ENCODE data around the gene MCAT.

DNA sequence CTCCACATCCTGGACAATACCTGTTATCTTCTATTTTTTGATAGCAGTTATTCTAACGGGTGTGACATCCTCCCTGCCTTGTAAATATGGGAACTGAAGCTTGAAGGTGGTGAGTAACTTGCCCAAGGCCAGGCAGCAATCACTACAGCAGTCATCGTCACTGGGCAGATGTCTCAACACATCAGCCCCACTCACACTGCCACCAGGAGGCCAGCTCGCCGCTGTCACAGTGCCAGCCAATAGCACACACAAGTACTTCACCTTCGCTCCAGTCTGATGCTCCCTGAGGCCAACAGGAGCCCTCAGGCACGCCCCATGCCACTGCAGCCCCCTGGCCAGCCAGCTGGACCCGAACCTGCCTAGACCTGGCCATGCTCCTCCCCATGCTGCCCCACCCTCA is 49.1 kb downstream of the MCAT start:
- TF ChIP-seq, protein P1, sequence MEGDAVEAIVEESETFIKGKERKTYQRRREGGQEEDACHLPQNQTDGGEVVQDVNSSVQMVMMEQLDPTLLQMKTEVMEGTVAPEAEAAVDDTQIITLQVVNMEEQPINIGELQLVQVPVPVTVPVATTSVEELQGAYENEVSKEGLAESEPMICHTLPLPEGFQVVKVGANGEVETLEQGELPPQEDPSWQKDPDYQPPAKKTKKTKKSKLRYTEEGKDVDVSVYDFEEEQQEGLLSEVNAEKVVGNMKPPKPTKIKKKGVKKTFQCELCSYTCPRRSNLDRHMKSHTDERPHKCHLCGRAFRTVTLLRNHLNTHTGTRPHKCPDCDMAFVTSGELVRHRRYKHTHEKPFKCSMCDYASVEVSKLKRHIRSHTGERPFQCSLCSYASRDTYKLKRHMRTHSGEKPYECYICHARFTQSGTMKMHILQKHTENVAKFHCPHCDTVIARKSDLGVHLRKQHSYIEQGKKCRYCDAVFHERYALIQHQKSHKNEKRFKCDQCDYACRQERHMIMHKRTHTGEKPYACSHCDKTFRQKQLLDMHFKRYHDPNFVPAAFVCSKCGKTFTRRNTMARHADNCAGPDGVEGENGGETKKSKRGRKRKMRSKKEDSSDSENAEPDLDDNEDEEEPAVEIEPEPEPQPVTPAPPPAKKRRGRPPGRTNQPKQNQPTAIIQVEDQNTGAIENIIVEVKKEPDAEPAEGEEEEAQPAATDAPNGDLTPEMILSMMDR (IDR thresholded peaks at IDR 0.05; ENCODE audit: low read length): no peak
- TF ChIP-seq EZH2 (optimal IDR thresholded peaks at IDR 0.05; ENCODE audit: low read depth, low read length): no peak

All from MM.1S (cell line).